AG04449 (cell line): ENCODE measurements around the gene KBTBD2.

Source experiments
- CTCF ChIA-PET: fragments of 350-600 bp; formaldehyde crosslinking; extraction: SDS; loops from one replicate; lab custom pipeline; 2021; ENCODE audit warnings: antibody characterized with exemption; lab: Yijun Ruan, JAX
- POLR2A ChIA-PET: fragments of 400-600, 350-600 bp; formaldehyde crosslinking; extraction: SDS; loops from one replicate; lab custom pipeline; 2020; ENCODE audit warnings: antibody characterized with exemption, inconsistent platforms; lab: Yijun Ruan, JAX
- DNase-seq: peaks from one replicate; pipeline ENCODE4 v3.0.0-alpha.2; 2010; ENCODE audit warnings: low read depth, low spot score
- H3K4me3 ChIP-seq: 2 replicates; pipeline ENCODE4 v1.5.1; 2011; ENCODE audit warnings: low read depth, mild to moderate bottlenecking, control low read depth, low read length
- TF ChIP-seq, protein P1 (sequence below): IDR thresholded peaks from one replicate; pipeline ENCODE4 v1.5.1; 2011; ENCODE audit warnings: mild to moderate bottlenecking, moderate library complexity, low read length, control low read depth, inconsistent platforms; ENCODE audit not compliant: insufficient read depth; ENCODE audit errors: missing control alignments

The KBTBD2 gene

DNA sequence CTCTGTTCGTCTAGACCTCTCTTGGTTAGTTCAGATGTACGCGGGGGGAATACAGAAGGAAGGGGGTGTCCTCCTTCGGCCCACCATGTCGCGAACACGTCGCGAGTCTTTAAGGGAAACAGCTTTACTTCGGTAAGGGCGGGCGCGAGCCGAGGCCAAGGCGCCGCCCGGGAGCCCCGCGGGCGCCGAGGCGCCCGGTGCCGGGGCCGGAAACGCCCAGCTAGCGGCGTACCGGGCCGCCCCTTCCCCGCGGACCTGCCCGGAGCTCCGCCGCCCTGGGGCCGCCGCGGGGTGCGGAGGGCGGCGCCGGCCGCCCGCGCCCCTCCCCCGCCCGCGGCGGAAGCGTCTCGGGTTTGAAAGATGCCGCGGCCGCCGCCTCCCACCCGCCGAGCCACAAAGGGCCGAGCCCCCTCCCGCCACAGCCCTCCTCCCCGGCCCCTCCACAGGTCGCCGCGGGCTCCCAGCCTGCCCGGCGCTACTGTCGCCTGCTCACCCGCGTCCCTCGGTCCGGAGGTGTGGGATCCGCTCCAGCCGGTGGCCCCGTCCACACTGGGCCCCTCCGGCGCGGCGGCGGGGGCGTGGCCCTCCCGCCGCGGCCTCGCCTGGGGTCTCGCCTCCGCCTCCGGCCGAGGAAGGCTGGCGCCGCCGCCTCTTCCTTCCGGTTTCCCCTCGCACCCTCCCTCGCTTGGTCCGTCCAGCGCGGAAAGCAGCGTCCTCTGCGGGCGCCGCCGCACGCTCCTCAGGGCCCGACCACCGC is at the start of gene KBTBD2:
KBTBD2 (minus strand) TSS at position 718 of the 757 bp plus-strand sequence. CDS start 12,156 bp downstream, outside the sequence.
- TF ChIP-seq, protein P1, sequence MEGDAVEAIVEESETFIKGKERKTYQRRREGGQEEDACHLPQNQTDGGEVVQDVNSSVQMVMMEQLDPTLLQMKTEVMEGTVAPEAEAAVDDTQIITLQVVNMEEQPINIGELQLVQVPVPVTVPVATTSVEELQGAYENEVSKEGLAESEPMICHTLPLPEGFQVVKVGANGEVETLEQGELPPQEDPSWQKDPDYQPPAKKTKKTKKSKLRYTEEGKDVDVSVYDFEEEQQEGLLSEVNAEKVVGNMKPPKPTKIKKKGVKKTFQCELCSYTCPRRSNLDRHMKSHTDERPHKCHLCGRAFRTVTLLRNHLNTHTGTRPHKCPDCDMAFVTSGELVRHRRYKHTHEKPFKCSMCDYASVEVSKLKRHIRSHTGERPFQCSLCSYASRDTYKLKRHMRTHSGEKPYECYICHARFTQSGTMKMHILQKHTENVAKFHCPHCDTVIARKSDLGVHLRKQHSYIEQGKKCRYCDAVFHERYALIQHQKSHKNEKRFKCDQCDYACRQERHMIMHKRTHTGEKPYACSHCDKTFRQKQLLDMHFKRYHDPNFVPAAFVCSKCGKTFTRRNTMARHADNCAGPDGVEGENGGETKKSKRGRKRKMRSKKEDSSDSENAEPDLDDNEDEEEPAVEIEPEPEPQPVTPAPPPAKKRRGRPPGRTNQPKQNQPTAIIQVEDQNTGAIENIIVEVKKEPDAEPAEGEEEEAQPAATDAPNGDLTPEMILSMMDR = peak; percentile 25
- POLR2A ChIA-PET = interaction anchor here (1.8 kb wide), 1 partner anchor 171 kb away, joined by 8 read pairs; the partner anchor contains the start of gene NT5C3A
- peak within 1 kb of the TSS; percentile 83 for H3K4me3 ChIP-seq
- no peak for DNase-seq
- CTCF ChIA-PET = interaction anchor here (0.9 to 3.0 kb wide), 4 partner anchors 9 to 217 kb away, joined by 3 to 11 read pairs (median 4); partner anchors contain the start of gene RP9

DNA sequence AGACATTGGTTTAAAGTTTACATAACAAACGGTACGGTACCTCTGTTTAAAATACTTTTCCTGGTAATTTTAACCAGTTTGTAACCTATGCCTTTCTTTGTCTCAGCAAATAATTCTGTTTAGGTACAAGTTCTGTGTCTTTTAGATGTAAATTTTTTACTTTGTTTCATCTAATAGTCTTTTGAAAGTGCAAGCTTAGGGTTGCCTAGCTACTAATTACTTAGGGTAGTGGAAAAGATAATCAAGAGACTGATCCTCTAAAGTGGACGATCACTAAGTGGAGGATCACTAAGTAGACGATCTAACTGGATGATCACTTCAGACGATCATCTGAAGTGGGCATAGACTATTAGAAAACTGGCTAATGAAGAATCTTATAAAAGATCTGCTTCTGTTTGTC is 49.6 kb upstream of the KBTBD2 start:
- CTCF ChIA-PET = interaction anchor here (0.6 to 3.6 kb wide), 10 partner anchors 9 to 166 kb away, joined by 3 to 19 read pairs (median 3); partner anchors contain the start of gene FKBP9
- TF ChIP-seq, protein P1 = no peak

DNA sequence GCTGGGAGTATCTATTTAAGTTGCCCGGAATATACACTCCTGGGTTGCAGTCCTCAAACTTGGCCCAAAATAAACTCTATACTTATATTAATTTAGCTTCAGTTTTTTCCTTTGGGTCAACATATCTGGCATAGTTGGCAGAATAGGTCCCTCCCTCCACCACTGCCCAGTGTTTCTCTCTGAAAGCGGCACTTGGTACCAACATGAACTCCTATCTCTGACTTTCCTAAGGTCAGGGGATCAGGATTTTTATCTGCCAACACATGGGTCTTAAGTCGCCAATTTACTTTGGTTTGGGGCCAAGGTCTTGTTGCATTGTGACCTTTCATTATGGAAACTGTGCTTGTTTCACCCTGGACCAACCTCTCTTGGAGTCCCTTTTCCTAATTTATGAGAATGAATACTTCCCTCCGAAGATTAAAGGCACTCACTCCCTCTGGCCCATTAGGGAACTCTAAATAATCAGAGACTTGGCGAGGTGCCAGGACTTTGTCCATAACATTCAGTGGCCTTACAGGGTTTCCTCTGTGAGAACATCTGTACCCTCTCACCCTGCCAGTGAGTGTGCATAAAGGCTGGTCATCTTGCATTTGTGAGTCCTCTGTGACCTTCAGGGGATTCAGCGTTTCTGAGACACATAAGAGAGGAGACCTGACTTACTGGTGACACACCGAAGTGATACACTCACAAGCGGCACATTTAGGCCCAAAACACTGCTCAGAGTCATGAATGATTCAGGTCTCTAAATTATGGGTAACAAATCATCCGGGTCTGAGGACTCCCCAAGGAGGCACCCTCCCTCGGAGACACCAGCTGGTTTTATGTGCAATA is 46.0 kb upstream of the KBTBD2 start:
- DNase-seq = no peak
- TF ChIP-seq, protein P1 = no peak
- CTCF ChIA-PET = interaction anchor here (1.0 to 1.7 kb wide), 4 partner anchors 22 to 170 kb away, joined by 3 to 7 read pairs (median 3); no protein-coding TSS in a partner anchor
- H3K4me3 ChIP-seq = no peak overlapping the region
- POLR2A ChIA-PET = no interaction called here

More for the DNA sequence above, 49.6 kb upstream of the KBTBD2 start:
- DNase-seq = no peak
- peak overlapping the region; percentile 78 for H3K4me3 ChIP-seq
- POLR2A ChIA-PET = no interaction called here

DNA sequence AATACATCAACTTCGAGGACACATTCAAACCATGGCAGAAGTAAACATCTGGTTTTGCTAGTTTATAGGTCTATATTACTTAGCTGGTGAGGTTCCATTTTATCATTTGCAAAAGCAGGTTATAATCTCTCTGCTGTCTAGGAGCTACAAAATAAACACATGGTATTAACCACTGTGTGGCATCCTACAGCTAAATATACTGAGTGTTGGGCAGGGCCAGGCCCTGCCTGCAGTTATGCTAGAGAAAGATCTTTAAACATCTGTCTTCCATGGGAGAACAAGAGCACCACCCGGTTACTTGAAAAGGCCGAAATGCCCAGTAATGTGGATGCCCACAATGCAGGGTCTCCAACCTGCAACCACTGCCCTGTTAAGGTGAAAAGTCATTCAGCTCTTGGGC is 45.1 kb upstream of the KBTBD2 start:
- TF ChIP-seq, protein P1 = no peak
- CTCF ChIA-PET = interaction anchor here (1.0 to 1.7 kb wide), 3 partner anchors 23 to 171 kb away, joined by 3 to 7 read pairs (median 5); no protein-coding TSS in a partner anchor
- no peak overlapping the region for H3K4me3 ChIP-seq
- POLR2A ChIA-PET = no interaction called here
- no peak for DNase-seq

DNA sequence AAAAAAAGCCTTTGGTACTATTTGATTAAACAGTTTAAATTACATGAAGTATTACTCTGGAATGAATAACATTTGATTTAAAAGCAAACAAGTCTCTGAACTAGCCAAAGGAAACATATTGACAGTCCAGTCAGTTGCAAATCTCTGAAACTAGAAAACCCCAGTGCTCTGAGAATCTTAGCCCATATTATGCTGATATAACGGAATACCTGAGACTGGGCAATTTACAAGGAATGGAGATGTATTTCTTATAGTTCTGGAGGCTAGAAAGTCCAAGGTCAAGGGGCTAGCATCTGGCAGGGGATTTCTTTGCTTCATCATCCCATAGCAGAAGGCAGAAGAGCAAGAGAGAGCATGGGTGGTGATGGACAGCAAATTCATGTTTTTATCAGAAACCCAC is 44.0 kb upstream of the KBTBD2 start:
- ChIA-PET POLR2A (no interaction called here), CTCF (interaction anchor here (1.7 kb wide), 1 partner anchor 172 kb away, joined by 7 read pairs; no protein-coding TSS in a partner anchor)
- DNase-seq = no peak
- H3K4me3 ChIP-seq = no peak overlapping the region
- TF ChIP-seq, protein P1 = no peak

DNA sequence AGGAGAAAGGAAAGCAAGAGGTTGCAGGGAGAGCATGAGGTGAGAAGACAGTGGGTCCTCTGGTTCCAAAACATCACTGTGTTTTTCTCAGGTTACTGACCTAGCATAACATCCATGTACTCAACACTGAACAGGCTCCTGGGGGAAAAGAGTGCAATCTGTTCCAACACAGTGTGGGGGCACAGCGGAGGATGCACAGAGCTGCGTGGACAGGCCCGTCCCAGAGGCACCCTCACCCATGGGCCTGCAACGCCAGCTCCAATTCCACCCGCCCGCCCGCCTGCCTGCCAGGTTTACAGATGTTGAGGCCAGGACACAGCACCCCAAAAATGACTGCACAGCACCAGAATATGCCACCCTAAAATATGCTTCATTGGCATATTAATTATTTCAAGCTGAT is 38.8 kb upstream of the KBTBD2 start:
- DNase-seq = no peak
- TF ChIP-seq, protein P1 = no peak
- ChIA-PET CTCF (interaction anchor here (1.0 kb wide), 1 partner anchor 12 kb away, joined by 3 read pairs; no protein-coding TSS in a partner anchor), POLR2A (no interaction called here)
- no peak overlapping the region for H3K4me3 ChIP-seq
